GM03348 (cell line): ENCODE results near the gene TRUB2.
A peak's percentile ranks its signal among the peaks of the same experiment; 100 is the strongest.

Source experiments
- DNase-seq: peaks from one replicate; pipeline ENCODE4 v3.0.0; 2012; ENCODE audit warnings: low spot score

The TRUB2 gene, protein sequence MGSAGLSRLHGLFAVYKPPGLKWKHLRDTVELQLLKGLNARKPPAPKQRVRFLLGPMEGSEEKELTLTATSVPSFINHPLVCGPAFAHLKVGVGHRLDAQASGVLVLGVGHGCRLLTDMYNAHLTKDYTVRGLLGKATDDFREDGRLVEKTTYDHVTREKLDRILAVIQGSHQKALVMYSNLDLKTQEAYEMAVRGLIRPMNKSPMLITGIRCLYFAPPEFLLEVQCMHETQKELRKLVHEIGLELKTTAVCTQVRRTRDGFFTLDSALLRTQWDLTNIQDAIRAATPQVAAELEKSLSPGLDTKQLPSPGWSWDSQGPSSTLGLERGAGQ

DNA sequence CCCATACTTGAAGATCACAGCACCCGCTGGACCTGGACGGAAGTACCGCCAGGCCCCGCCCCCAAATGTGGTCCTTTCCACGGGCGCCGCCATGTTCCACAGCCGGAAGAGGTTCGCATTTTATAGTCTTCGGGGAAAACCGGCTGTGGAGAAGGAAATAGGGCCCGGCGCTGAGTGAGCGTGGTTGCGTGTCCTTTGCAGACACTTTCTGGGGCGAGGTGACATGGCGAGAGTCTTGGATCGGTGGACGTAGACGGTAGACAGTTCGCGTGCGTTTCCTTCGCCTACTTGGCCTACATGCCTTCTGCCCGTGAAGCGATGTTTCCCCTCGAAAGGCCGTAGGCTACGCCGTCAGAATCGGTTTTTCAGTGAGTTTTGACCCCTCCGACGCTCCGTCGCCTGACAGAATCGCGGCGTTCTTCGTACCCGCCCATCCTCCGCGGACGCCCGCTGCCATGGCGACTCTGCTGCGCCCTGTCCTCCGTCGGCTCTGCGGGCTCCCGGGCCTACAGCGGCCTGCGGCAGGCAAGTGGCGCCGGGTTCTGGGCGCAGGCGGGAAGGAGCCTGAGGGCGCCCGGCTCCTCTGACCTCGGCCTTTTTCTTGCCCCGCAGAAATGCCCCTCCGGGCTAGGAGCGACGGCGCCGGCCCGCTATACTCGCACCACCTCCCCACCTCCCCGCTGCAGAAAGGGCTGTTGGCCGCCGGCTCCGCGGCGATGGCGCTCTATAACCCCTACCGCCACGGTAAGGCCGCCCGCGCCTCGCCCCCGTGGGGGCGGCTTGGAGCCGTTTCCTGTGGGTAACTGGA lies at the start of gene TRUB2, which contains the start of gene COQ4:
TRUB2 (minus strand) TSS at position 44 of the 808 bp plus-strand sequence; CDS start at position 5, 39 bp downstream.
COQ4 (plus strand) TSS at position 436 of the 808 bp plus-strand sequence; CDS start at position 456, 20 bp downstream.
- DNase-seq, result peak; percentile 95

DNA sequence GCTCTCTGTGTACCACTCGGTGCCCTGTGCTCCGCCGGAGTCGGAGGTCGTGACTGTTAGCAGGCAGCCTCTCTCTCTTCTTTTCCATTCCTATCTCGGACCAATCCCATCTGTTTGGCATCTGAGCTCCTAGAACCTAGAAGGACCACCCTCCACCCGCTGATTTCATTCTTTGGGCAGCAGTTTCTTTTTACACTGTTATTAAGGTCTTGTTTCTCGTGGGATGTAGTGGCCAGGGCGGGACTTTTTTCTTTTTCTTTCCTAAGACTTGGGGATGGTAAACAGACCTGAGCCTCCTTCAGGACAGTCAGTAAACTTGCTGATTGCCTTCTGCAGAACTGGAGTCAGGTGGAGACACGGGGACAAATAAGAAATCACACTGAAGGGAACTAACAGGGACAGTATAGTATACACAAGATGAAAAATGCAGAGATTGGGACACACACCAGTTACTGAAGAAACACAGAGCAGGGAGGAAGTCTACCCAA lies 49.4 kb upstream of the TRUB2 start:
- no peak for DNase-seq

DNA sequence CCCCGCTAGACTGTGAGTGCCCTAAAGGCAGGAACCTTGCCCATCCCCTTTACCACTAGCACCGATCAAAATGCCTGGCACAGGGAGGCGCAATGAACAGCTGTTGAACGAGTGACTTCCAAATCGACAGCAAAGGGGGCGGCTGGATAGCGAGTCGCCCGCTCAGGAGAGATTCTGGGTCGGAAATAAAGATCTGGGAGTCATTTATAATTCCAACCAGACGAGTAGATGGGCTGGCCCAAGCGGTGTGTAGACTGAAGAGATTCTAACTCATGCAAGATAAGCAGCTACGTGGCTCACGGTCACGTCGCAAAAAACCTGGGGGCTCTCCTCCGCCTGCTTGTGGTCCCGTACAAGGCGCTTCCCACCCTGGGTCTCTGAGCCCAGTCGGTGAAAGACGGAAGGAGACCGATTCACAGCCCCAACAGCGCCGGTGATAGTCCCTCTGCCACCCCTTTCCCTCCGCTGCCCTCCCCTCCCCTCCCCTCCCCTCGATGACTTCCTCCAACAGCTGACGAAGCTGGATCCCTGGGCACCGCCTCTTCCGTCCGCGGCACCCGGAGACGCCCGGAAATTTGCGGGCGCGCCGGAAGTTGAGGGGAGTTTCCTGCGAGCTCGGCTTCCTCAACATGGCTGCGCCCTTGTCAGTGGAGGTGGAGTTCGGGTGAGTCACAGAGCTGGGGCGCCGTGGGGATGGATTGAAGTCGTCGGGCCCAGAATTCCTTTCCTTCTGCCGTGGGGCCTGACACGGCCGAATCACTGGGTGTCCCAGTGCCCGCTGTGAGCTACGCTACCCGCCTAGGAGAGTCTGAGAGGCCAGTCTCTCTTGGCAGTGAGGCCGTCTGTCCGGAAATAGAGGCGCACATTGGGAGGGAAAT lies 48.7 kb upstream of the TRUB2 start, which contains the start of gene URM1:
URM1 (plus strand) TSS at position 623 of the 878 bp plus-strand sequence; CDS start at position 630, 7 bp downstream.
- peak; percentile 97 for DNase-seq

DNA sequence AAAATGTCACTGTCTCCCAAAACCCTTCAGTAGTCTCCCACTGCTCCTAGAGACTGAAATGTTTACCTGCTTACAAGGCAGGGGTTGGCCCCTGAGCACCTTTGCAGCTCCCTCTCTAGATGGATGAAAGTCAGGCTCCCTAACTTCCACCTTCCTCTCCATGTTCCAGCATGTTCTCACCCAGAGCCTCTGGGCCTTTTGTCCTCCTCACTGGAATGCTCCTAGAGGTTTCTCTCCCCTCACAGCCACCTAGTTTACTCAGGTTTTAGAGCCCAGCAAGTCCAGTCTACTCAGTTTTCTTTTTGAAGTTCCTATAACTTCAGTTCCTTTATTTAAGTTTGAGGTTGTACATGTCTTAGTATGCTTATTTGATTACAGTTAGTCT lies 48.1 kb upstream of the TRUB2 start:
- peak; percentile 29 for DNase-seq

DNA sequence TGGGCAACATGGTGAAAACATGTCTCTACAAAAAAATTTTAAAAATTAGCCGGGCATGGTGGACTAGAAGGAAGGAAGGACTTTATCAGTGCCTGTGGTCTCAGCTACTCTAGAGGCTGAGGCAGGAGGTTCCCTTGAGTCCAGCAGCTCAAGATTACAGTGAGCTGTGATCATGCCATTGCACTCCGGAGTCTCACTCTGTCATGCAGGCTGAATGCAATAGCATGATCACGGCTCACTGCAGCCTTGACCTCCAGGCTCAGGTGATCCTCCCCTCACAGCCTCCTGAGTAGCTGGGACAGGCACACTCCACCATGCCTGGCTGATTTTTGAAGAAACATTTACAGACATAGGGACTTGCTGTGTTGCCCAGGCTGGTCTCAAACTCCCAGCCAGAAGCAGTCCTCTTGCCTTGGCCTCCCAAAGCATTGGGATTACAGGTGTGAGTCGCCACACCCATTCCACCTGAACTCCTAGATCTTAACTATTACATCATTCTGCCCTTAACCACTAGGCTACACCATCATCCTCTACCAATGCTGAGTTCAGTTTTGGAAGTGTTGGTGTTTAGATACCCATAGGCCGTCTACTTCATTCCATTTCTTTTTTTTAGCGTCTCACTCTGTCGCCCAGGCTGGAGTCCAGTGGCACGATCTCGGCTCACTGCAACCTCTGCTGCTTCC lies 46.9 kb upstream of the TRUB2 start:
- DNase-seq, result no peak

DNA sequence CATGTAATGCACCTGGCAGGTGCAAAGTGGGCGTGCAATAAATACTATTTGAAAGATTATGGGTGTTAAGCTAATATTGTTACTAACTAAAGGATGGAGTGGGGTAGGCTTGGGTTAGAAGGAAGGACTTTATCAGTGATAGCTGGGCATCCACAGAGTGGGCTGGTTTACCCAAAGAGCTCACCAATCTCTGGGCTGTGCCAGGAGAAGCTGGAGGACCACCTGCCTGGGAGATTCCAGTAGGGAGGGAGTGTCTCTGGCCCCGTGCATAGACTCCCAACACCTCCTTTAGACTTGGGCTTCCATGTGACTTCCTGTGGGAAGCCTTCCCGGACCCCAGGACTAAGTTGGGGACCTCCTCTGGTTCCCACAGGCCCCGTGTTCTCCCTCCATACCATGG lies 43.3 kb upstream of the TRUB2 start:
- DNase-seq, result no peak

DNA sequence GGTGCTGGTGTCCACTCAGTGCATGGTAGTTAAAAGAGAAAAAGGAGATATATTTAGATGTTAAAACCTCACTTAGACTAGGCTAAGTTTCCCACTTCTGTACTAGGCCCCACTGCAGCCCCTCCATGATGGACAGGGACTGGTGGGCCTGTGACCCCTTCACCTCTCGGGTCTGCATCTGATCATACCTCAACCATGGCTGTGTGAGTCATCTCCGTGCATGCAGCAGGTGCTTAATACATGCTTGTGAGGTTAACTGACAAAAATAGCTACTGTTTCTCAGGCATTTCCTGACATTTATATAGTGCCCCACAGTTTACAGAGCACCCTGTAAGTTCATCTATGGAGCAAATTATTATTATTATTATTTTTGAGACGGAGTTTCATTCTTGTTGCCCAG lies 40.5 kb upstream of the TRUB2 start:
- no peak for DNase-seq

DNA sequence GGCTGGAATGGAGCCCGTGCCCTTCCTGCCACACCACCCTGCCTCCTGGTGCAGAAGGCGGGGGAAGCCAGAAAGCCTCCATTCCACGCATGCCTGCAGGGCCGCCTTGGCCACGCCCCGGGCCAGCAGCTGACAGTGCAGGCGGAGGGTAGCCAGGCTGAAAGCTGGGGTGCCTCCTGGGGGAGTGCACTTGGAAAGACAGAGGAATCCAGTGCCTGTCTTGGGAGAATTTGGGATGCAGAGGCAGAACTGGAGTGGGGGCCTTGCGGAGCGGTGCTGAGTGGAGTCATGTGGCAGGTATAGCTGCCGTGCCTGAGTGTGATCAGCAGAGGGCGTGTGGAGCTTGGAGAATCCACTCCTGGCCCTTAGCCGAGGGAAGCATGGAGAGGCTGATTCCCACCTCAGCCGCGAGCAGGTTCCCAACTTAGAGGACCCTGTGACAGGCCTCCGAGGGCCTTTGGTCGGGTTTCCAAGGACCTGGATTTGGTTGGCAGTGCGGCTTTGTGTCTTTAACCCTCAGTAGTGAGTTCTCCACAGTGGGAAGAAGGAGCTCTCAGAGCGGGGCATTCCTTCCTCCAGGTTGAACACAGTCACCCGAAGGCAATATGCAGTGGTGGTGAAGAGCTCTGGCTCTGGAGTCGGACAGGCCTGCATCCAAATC lies 39.9 kb upstream of the TRUB2 start:
- DNase-seq, result peak; percentile 95

DNA sequence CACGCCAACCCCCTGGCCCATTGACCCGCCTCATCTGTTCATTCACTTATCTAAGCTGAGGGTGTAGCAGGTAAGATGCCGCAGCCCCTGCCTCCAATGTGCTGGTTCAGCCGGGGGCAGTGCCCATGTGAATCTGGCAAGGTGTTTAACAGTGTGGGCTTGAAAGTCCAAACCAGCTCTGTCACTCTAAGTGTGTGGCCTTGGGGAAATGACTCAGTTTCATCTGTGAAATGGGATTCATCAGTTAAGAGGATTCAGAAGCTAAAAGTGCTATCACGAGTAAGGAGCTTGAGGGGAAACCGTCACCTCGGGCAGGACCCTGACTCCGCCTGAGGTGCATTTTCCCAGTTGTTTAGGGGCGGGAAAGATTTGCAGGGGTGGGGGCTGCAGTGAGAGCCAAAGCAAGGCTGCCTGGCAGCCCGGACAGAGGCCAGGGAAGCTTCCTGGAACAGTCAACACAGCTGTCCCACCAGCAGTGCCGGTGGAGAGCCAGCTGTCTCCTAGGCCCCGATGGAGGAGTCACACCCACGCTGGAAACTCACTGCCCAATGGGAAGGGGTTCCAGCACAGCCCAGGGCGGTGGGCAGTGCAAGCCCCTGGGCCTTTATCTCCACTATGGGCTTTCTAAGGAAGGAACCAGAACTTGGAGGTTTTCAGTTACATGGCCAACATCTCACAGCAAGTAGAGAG lies 39.2 kb upstream of the TRUB2 start:
- no peak for DNase-seq

DNA sequence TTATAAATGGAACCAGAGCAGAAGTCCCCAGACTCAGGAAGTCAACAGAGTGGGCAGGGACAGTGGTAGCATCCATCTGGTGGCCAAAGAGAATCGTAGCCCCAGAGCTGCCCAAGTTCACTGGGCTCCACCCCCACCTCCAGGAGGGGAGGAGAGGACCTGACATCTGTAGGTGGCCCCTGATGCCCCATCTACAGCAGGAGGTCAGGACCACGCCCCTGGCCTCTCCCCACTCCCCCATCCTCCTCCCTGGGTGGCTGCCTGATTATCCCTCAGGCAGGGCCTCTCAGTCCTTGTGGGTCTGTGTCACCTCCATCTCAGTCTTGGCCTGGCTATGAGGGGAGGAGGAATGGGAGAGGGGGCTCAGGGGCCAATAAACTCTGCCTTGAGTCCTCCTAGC lies 38.6 kb upstream of the TRUB2 start:
- DNase-seq, result no peak

DNA sequence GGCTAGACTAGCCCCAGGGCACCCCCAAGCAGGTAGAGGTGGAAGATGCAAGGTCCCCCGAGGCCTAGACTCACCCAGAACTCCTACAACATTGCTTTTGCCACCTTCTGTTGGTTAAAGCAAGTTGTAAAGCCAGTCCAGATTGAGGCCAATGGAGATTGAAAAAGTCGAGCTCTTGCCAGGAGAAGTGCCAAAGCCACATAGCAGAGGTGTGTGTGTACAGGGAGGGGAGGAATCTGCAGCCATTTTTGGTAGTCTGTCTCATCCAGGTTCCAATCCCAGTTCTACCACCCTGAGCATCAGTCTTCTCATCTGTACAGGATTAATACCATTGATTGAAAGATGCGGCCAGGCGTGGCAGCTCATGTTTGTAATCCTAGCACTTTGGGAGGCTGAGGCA lies 36.6 kb upstream of the TRUB2 start:
- DNase-seq, result no peak

DNA sequence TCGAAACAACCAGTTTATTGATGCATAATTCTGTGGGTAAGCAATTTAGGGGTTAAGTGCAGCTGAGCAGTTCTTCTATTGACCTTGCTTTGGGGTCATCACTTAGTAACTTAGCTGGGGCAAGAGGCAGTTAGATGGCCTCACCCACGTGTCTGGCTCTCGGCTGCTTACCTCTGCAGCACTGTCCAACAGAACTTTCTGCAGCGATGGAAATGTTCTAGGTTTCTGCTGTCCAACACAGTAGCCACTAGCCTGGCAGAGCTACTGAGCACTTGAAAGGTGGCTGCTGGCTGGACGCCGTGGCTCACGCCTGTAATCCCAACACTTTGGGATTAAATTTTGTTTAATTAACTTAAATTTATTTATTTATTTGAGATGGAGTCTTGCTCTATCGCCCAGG lies 35.8 kb upstream of the TRUB2 start:
- DNase-seq, result no peak

DNA sequence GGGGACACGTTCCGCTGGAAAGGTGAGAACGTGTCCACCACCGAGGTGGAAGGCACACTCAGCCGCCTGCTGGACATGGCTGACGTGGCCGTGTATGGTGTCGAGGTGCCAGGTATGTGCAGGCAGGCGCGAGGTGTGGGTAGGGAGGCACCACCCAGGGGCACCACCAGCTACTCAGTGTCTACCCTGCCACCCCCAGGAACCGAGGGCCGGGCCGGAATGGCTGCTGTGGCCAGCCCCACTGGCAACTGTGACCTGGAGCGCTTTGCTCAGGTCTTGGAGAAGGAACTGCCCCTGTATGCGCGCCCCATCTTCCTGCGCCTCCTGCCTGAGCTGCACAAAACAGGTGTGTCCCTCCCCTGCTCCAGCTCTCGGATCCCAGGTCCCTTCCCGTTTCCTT lies 33.2 kb upstream of the TRUB2 start:
- DNase-seq, result no peak

DNA sequence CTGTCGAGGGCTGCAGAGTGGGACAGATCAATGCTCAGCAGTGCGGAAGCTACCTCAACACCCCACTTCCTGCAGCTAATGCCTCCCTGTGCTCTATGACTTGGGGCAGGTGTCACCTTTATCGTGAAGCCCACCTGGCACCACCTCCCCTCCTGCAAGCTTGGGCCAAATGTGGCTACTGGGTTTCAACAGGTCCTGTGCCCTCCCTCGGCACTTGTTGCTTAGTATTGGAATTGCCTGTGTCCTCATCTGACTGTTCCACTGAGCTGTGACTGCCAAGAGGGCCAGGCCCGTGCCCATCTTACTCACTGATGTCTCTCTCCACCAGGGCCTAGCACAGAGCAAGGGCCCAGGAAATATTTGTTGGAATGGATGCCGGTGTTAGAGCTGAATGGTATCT lies 27.5 kb upstream of the TRUB2 start:
- DNase-seq, result no peak

DNA sequence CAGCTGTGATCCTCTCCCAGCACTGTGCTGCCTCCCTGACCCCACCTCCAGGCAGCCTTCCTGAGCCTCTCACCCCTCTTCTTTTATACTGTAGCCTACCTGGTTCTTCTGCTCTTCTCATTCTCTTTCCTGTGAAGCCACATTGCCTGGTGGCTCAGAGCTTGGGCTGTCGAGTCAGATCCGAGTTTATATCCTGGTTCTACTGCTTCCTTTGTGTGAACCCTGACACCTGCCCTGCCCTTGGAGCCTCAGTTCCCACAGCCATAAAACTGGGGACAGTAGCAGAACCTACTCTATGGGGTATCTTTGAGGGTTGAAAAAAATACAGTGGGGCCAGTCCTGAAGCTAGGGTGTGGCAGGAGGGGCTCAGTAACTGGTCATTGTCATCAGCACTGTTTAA lies 26.9 kb upstream of the TRUB2 start:
- DNase-seq, result no peak

DNA sequence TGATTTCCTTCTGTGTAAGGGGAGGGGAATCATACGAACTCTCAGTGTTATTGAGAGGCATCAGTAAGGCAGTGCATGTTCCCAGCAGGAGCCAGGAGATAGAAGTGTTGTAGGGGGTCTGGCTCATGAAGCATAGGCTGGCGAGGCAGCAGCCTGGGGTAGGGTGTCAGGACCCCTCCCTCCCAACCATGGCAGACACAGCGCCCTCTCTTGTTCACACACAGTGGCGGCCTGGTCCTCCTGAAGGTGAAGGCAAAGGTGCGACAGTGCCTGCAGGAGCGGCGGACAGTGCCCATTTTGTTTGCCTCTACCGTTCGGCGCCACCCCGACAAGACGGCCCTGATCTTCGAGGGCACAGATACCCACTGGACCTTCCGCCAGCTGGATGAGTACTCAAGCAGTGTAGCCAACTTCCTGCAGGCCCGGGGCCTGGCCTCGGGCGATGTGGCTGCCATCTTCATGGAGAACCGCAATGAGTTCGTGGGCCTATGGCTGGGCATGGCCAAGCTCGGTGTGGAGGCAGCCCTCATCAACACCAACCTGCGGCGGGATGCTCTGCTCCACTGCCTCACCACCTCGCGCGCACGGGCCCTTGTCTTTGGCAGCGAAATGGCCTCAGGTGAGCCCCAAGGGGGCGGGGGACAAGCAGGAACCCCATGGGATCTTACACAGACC lies 22.8 kb upstream of the TRUB2 start:
- no peak for DNase-seq

DNA sequence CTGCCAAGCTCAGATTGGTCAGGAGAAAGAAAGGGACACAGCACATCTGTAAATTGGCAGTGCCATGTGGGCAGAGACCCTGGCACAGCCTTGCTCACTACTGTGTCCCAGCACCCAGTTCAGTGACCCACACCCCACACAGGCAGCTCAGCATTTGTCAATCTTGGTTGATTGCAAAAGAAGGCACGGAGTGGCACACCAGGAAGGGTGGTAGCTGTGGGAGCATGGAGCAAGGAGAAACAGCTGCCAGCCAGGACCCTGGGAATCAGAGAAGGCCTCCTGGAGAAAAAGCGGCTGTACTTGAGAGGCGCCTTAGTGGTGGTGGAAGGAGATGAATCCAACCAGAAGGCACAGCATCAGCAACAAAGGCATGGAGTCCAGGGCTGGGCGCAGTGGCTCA lies 21.6 kb upstream of the TRUB2 start:
- DNase-seq, result no peak

DNA sequence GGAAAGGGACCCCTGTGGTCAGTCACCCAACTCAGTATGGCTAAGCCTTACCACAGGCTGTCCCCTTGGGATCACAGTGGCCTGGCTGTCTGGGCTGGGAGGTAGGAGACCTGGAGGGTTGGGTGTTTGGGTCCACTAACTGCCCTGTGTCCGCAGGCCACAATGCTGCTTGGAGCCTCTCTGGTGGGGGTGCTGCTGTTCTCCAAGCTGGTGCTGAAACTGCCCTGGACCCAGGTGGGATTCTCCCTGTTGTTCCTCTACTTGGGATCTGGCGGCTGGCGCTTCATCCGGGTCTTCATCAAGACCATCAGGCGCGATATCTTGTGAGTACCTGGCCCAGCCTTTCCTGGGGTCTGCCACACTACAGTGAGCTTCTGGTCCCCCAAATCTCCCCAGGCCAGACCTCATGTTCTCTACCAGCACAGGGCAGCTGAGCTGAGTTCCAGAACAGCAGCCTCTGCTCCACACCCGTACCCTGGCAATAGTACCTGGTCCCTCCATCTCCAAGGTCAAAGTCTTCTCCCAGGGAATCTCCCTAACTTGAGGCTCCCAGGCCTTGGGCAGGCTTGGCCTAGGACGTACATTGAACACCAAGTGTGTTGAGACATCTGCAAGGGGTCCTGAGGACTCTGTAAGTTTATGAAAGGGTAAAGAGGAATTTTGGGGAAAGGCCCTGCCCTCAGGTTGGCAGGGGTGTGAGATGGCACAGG lies 20.9 kb upstream of the TRUB2 start:
- DNase-seq, result no peak

DNA sequence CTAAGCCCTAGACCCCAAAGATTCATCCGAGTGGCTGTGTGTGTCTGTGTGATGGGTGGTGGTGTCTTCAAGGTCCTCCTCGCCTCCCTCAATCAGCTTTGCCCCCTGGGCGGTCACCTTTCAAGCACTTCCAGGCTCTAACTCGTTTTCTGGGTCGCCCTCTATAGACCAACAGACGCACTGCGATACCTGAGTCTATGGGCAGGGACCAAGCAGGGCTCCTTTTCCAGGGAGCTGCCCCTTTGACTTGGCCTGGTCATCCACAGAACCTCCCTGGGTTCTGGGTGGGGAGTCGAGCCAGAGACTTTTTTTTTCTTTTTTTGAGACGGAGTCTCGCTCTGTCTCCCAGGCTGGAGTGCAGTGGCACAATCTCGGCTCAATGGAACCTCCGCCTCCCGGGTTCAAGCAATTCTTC lies 19.2 kb upstream of the TRUB2 start:
- peak; percentile 82 for DNase-seq
